GM23338 (cell line): Measurements from ENCODE around the gene PKIB. TPM values are rescaled to one million over a fixed set of nuclear protein-coding genes. Genes with fewer than 3 reads are reported as not detected.

Experiments
- CREB1 ChIP-seq: fragments of 250-450 bp; sonication (Bioruptor Pico); IDR thresholded peaks from 2 replicates; pipeline ENCODE4 v1.5.0; 2020; ENCODE audit warnings: low read depth, mild to moderate bottlenecking, moderate library complexity
- ETS1 ChIP-seq: IDR thresholded peaks from 2 replicates; pipeline ENCODE4 v1.6.1; 2016; ENCODE audit warnings: antibody characterized with exemption
- EZH2 ChIP-seq: fragments of 200-600 bp; sonication (generic); IDR thresholded peaks from one replicate; pipeline ENCODE4 v1.8.0; 2017; ENCODE audit warnings: antibody characterized with exemption, mild to moderate bottlenecking, low read depth; ENCODE audit not compliant: unreplicated experiment
- EZH2phosphoT487 ChIP-seq: fragments of 200-600 bp; sonication (generic); IDR thresholded peaks from one replicate; pipeline ENCODE4 v1.8.1; 2018; ENCODE audit warnings: antibody characterized with exemption; ENCODE audit not compliant: unreplicated experiment
- NANOG ChIP-seq: IDR thresholded peaks from 2 replicates; pipeline ENCODE4 v1.6.1; 2016; ENCODE audit warnings: antibody characterized with exemption, borderline replicate concordance
- POLR2AphosphoS5 ChIP-seq: IDR thresholded peaks from 2 replicates; pipeline ENCODE4 v1.6.1; 2016; ENCODE audit warnings: antibody characterized with exemption, low read depth
- STAT1 ChIP-seq: IDR thresholded peaks from one replicate; pipeline ENCODE4 v1.6.1; 2016; ENCODE audit warnings: antibody characterized with exemption; ENCODE audit not compliant: unreplicated experiment
- ZNF331 ChIP-seq: fragments of 250-450 bp; sonication (Bioruptor Pico); IDR thresholded peaks from 2 replicates; pipeline ENCODE4 v1.5.0; 2020; ENCODE audit warnings: low read depth, mild to moderate bottlenecking, moderate library complexity
- polyA plus RNA-seq: library from polyadenylated mRNA; unstranded; fragments of >200 nt; fragmentation: Nextera tagmentation; extraction: Ambion mirVana; gene quantifications from 2 replicates; pipeline ENCODE4 v1.2.1, GENCODE V29; 2016
- total RNA-seq: library from RNA; depleted of rRNA; stranded (reverse); fragments of >200 nt; shearing (Covaris generic); gene quantifications from 2 replicates; pipeline ENCODE4 v1.2.3, GENCODE V29; 2014
- TF ChIP-seq, protein P1 (sequence below): fragments of 250-450 bp; sonication (Bioruptor Pico); IDR thresholded peaks from 2 replicates; pipeline ENCODE4 v1.5.0; 2020; ENCODE audit warnings: mild to moderate bottlenecking, moderate library complexity

Gene PKIB
- total and polyA plus RNA-seq, 2 experiments from 2014 or later, result 125 to 170 TPM

DNA sequence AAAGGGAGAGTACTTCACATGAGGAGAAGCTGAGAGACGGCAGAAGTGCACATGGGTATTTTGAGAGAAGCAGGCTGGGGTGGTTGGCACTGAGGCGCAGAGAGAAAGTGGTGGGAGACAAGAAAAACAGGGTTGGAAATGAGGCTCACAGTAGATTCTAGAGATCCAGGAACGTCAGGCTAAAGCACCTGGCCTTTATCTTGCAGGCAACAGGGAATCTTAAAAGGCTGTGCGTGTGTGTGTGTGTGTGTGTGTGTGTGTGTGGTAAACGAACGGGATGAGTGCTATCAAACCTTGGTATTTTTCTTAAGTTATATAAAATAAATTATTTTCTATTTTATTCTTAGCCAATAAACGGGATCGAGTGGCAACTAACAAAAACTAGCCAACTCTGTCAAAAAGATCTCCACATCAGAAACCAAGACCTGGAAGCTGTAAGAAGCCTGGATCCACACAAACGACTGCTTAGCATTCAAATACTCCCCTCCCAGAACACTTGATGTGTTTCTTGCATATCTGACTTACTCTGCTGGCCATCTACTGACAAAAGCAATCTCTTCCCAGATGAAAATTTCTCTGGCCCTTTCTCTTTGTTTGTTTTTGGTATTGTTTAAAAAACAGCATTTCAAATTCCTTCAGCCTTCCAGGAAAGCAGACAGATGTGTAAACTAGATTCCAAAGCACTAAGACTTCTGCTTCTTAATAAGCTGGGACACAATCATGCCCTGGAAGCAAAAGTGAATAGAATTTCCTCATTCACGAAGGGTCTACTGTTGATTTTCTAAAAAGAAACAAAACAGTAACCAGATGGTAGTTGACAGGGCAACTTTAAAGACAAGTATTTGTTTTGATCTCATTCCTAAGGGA, 124.6 kb downstream of the PKIB start (continued):
- TF ChIP-seq, protein P1, sequence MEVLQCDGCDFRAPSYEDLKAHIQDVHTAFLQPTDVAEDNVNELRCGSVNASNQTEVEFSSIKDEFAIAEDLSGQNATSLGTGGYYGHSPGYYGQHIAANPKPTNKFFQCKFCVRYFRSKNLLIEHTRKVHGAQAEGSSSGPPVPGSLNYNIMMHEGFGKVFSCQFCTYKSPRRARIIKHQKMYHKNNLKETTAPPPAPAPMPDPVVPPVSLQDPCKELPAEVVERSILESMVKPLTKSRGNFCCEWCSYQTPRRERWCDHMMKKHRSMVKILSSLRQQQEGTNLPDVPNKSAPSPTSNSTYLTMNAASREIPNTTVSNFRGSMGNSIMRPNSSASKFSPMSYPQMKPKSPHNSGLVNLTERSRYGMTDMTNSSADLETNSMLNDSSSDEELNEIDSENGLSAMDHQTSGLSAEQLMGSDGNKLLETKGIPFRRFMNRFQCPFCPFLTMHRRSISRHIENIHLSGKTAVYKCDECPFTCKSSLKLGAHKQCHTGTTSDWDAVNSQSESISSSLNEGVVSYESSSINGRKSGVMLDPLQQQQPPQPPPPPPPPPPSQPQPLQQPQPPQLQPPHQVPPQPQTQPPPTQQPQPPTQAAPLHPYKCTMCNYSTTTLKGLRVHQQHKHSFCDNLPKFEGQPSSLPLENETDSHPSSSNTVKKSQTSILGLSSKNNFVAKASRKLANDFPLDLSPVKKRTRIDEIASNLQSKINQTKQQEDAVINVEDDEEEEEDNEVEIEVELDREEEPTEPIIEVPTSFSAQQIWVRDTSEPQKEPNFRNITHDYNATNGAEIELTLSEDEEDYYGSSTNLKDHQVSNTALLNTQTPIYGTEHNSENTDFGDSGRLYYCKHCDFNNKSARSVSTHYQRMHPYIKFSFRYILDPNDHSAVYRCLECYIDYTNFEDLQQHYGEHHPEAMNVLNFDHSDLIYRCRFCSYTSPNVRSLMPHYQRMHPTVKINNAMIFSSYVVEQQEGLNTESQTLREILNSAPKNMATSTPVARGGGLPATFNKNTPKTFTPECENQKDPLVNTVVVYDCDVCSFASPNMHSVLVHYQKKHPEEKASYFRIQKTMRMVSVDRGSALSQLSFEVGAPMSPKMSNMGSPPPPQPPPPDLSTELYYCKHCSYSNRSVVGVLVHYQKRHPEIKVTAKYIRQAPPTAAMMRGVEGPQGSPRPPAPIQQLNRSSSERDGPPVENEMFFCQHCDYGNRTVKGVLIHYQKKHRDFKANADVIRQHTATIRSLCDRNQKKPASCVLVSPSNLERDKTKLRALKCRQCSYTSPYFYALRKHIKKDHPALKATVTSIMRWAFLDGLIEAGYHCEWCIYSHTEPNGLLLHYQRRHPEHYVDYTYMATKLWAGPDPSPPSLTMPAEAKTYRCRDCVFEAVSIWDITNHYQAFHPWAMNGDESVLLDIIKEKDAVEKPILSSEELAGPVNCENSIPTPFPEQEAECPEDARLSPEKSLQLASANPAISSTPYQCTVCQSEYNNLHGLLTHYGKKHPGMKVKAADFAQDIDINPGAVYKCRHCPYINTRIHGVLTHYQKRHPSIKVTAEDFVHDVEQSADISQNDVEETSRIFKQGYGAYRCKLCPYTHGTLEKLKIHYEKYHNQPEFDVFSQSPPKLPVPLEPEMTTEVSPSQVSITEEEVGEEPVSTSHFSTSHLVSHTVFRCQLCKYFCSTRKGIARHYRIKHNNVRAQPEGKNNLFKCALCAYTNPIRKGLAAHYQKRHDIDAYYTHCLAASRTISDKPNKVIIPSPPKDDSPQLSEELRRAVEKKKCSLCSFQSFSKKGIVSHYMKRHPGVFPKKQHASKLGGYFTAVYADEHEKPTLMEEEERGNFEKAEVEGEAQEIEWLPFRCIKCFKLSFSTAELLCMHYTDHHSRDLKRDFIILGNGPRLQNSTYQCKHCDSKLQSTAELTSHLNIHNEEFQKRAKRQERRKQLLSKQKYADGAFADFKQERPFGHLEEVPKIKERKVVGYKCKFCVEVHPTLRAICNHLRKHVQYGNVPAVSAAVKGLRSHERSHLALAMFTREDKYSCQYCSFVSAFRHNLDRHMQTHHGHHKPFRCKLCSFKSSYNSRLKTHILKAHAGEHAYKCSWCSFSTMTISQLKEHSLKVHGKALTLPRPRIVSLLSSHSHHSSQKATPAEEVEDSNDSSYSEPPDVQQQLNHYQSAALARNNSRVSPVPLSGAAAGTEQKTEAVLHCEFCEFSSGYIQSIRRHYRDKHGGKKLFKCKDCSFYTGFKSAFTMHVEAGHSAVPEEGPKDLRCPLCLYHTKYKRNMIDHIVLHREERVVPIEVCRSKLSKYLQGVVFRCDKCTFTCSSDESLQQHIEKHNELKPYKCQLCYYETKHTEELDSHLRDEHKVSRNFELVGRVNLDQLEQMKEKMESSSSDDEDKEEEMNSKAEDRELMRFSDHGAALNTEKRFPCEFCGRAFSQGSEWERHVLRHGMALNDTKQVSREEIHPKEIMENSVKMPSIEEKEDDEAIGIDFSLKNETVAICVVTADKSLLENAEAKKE, result no peak
- TF ChIP-seq ETS1 (no peak), EZH2 (no peak), ZNF331 (CRISPR knock-in tag) (no peak), EZH2phosphoT487 (no peak), STAT1 (no peak), CREB1 (CRISPR knock-in tag) (no peak), NANOG (no peak), POLR2AphosphoS5 (no peak)
